Left lobe of liver (tissue), 2 donors: ENCODE data around the gene CTNNA3. TPM values are rescaled to one million over a fixed set of nuclear protein-coding genes. Genes with fewer than 3 reads are reported as not detected.
A peak's percentile ranks its signal among the peaks of the same experiment; 100 is the strongest.

ENCODE experiments used
- ATAC-seq: fragments of 200-7000 bp; cut with Tn5 transposase; one replicate; pipeline ENCODE4 v1.9.1; 2020; ENCODE audit warnings: mild to moderate bottlenecking, moderate library complexity
- DNase-seq: peaks from one replicate; pipeline ENCODE4 v3.0.0-alpha.2; 2020; ENCODE audit warnings: low spot score
- total RNA-seq: library from RNA; stranded (reverse); gene quantifications from one replicate; pipeline ENCODE4 v1.2.1, GENCODE V29; 2021
- donor health status: DM: no; HTN: no; CAD: no; lungs with moderate emphysema.
- donor health status: DM: no; HTN: yes; CAD: no.

CTNNA3 gene
- total RNA-seq, 1 donor from 2014 or later, result 1.5 TPM

GRCh38 chr10:66919248-66919647, 776.7 kb downstream of the CTNNA3 start:
- no peak for DNase-seq
- ATAC-seq, result no peak

GRCh38 chr10:66917104-66917503, 778.9 kb downstream of the CTNNA3 start:
- no peak for DNase-seq
- ATAC-seq, result no peak

- ATAC-seq (no peak), DNase-seq (no peak)
Measured at GRCh38 chr10:66916030-66916429, 780.0 kb downstream of the CTNNA3 start.

GRCh38 chr10:66910671-66911070, 785.3 kb downstream of the CTNNA3 start:
- no peak for ATAC-seq
- no peak for DNase-seq

- DNase-seq (no peak), ATAC-seq (no peak)
Measured at GRCh38 chr10:66892871-66893270, 803.1 kb downstream of the CTNNA3 start.

DNA sequence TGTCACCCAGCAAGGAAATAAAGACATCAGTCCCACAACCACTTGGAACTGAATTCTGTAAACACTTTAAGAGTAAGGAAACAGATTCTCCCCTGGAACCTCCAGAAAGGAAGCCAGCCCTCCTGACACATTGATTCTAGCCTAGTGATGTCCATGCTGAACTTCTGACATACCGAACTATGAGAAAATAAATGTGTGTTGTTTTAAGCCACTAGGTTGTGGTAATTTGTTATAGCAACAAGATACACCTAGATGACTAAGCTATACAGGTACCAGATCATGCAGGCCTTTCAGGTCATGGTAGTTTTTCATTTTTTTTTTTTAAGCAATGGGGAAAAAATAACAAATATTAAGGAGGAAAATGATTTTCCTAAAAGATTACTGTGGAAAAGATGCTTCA, 807.8 kb downstream of the CTNNA3 start:
- no peak for DNase-seq
- no peak for ATAC-seq

DNA sequence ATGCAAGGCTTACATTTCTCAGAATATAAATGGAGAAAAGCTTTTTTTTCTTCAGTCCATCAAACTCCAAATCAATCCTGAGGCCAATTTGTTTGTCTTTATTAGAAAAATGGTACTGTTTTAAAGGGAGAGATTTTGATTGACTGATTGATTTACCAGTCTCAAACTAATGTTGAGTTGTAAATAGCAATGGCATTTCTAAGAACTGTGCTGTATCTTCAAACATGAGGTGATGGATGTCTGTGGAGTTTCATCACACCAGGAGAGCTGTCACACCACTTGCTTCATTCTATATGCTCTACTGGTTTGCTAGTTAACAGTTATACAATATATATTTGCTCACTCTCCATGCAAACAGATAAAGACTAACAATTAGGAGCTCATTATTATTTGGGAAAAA, 809.1 kb downstream of the CTNNA3 start:
- no peak for DNase-seq
- ATAC-seq, result no peak

- DNase-seq (no peak), ATAC-seq (no peak)
Measured at GRCh38 chr10:66882271-66882670, 813.7 kb downstream of the CTNNA3 start.

DNA sequence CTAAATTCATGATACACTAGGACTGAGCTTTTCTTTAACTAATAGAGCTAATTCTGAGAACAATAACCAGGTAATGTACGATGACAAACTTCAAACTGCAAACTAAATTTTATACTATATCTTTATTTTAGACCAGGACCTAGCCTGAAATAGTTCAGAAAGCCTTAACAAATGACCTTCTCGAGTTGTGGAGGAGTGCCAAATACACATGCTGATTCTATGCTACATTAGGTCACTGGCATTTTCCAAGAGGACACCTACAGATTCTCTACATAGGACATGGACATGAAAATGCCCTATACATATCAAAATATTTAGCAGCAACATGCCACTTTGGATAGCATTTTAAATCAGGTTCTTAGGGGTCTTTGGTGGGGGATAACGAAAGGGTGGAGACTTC, 814.2 kb downstream of the CTNNA3 start:
- ATAC-seq (no peak), DNase-seq (no peak)

- DNase-seq (no peak), ATAC-seq (no peak)
Measured at GRCh38 chr10:66880826-66881225, 815.2 kb downstream of the CTNNA3 start.

- DNase-seq (no peak), ATAC-seq (no peak)
Measured at GRCh38 chr10:66880292-66880691, 815.7 kb downstream of the CTNNA3 start.

DNA sequence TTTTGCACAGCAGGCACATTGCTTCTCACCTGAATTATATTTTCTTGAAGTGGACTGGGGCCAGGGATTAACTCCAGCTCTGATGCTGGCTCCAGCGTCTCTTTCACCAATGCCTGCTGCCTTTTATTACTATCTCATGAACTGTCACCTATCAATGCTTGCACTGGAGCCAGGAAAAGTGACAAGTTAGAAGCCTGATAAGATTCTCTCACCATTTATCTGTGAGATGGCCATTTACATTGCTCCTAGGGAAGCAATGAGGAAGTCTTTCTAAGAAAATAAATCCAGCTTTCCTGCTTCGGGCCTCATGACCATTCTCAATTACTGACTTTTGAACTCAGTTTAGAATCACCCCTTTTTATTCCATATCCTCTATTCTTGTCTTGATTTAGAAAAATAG, 818.6 kb downstream of the CTNNA3 start:
- ATAC-seq, result no peak
- no peak for DNase-seq

DNA sequence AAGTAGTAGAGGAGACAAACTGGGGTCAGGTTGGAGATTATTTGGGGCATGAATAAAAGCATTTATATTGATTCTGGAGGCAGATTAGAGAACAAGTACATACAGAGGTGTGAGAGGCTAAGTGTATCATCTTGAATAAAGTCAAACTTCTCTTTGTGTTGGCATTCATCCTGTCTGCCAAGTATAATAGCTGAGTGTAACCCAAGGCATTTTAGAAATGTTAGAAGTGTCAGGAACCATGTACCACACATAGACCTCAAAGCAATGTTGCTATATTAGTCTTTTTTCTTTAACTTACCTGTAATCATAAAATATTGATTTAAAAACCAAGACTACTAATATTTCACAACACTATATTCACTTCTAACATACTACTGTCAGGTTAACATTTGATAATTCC, 826.4 kb downstream of the CTNNA3 start:
- ATAC-seq, result no peak
- DNase-seq, result no peak

DNA sequence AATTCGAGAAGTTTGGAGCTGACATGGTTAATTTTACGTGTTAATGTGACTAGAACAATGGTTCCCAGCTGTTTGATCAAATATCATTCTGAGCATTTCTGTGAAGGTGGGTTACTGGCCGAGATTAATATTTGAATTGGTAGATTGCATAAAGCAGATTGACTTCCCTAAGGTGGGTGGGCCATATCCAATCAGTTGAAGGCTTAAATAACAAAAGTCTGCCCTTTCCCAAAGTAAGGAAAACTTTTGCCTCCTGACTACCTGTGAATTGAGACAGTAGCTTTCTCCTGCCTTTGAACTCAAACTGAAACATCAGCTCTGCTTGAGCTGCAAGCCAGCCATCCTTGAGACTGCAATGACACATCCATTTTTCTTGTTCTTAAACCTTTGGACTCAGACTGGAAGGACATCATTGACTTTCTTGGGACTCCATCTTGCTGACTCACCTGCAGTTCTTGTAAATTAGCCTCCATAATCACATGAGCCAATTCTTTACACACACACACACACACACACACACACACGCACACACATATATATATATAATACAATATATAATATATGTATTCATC, 833.2 kb downstream of the CTNNA3 start:
- ATAC-seq, result no peak
- DNase-seq, result no peak

DNA sequence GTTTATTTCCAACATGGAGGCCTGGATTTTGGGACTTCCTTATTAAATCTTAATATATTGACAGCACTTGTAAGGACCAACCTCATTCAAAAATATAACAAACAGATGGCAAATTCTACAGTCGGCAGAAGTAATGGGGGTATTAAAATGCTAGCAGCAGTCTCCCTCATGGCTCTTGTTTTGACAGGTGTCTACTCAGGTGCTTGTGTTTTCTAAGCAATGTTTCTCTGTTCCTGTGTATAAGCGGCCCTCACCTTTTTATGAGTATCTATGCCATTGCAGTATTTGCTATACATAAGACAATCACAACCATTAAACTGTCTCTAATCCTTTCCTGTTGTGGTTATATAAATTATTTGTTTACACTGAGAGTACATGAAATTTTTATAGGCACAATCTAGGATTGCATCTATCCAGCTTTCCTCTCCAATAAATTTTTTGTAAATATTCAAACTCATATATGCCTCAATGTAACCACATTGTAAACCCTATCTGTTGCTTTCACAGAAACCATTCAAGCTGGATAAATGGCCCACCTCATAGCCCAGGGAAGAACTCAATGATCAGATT, 835.5 kb downstream of the CTNNA3 start:
- DNase-seq, result no peak
- no peak for ATAC-seq

GRCh38 chr10:66852811-66853210, 843.2 kb downstream of the CTNNA3 start:
- ATAC-seq (no peak), DNase-seq (no peak)

DNA sequence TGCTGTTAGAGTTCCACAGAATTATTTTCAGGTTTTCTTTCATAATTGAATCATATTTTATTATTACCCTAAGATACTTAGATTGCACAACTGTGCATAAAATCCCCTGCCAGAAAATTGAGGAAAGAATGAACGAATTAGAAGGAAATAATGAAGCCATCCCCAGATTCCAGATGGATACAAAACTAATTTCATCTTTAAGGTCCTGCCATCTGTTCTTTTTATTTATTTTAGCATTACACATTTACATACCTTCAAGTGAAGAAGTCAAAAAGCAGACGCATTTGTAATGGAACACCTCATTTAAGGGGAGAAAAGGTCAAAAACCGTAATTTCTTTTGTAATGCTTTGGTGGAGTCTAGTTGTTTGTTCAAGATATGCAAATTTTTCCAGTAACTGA, 847.1 kb downstream of the CTNNA3 start:
- no peak for ATAC-seq
- DNase-seq, result no peak

DNA sequence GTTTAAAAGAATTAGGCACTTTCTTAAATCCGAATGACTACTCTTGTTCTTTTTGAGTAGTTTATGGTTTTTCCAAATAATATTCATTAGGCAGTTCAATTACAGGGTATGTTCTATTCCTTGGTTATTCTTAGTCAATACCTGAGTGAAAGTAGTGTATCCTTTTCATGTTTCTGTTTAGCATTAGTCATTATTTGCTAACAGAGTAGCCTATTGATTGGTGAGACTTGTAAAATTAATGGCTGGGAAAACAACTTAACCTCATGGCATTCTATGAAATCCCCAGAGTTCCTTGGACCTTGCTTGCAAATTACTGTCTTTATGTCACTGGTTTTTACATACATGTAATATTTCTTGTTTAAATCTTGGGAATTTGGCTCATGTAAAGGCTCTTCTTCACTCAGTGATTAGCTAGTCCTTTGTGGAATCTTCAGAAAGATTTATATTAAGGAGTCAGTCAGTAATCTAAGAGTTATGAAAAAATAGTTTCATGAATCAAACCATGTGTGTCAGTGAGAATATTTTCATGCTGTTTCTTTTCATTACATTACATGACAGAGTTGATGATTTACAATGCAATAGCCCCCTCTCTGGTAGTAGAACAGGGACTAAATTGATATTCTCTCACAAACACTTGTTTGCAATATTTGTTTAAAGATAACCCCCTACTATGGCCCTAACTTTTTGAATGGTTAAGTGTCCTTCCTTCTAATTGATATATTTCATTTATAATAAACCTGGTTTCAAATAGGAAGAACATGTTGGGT, 851.6 kb downstream of the CTNNA3 start:
- DNase-seq, result no peak
- ATAC-seq, result no peak

GRCh38 chr10:66843396-66843795, 852.6 kb downstream of the CTNNA3 start:
- ATAC-seq, result no peak

GRCh38 chr10:66842867-66843266, 853.1 kb downstream of the CTNNA3 start:
- ATAC-seq (peak; percentile 62), DNase-seq (no peak)

More at GRCh38 chr10:66843396-66843795, 852.6 kb downstream of the CTNNA3 start:
- DNase-seq, result no peak

DNA sequence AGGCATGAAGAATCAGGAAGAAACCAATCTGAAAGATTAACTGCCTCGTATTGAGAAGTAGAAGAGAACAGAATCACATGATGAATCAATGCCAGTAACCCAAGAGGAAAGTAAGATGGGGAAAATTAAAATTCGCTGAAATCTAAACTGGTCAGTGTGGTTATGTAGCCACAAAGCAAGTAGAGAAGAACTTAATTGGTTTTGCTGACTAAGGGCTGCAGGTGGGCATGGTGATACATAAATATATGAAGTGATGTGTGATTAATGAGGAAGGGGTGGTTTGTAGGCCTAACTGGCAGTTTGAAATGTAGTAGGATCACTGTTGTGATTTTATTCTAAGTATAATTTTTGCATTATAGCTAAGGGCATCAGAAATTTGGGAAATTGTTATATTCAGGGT, 853.6 kb downstream of the CTNNA3 start:
- no peak for ATAC-seq
- no peak for DNase-seq

- ATAC-seq, result no peak
- no peak for DNase-seq
Measured at GRCh38 chr10:66838656-66839055, 857.3 kb downstream of the CTNNA3 start.
